GM19023 (cell line): ENCODE measurements around the gene CLCN5.

ENCODE experiments used
- ATAC-seq: cut with Tn5 transposase; IDR thresholded peaks from one replicate; pipeline ENCODE4 v1.9.1; 2021; ENCODE audit warnings: mild to moderate bottlenecking, moderate library complexity; ENCODE audit not compliant: unreplicated experiment

Gene CLCN5

GRCh38 chrX:49932791-49933190 lies 10.4 kb downstream of the CLCN5 start:
- no peak for ATAC-seq

GRCh38 chrX:49934148-49934547 lies 11.8 kb downstream of the CLCN5 start:
- no peak for ATAC-seq

GRCh38 chrX:49934729-49935128 lies 12.3 kb downstream of the CLCN5 start:
- no peak for ATAC-seq

GRCh38 chrX:49947781-49948180 lies 25.4 kb downstream of the CLCN5 start:
- ATAC-seq = no peak

GRCh38 chrX:49949961-49950360 lies 27.6 kb downstream of the CLCN5 start:
- no peak for ATAC-seq

GRCh38 chrX:49951524-49952193 lies 29.3 kb downstream of the CLCN5 start:
- ATAC-seq = no peak

GRCh38 chrX:49956313-49956712 lies 33.9 kb downstream of the CLCN5 start:
- ATAC-seq = no peak

- ATAC-seq = no peak
Observed at GRCh38 chrX:49958727-49959485, 36.5 kb downstream of the CLCN5 start.

- no peak for ATAC-seq
Observed at GRCh38 chrX:49959602-49960001, 37.2 kb downstream of the CLCN5 start.

- no peak for ATAC-seq
Observed at GRCh38 chrX:49960061-49960460, 37.7 kb downstream of the CLCN5 start.

GRCh38 chrX:49970674-49971073 lies 48.3 kb downstream of the CLCN5 start:
- ATAC-seq = no peak

- no peak for ATAC-seq
Observed at GRCh38 chrX:49972328-49972860, 50.0 kb downstream of the CLCN5 start.

- no peak for ATAC-seq
Observed at GRCh38 chrX:49976682-49977197, 54.3 kb downstream of the CLCN5 start.

- ATAC-seq = no peak
Observed at GRCh38 chrX:49977319-49978090, 55.1 kb downstream of the CLCN5 start.

- ATAC-seq = no peak
Observed at GRCh38 chrX:49978176-49978575, 55.8 kb downstream of the CLCN5 start.

GRCh38 chrX:49986058-49986457 lies 63.7 kb downstream of the CLCN5 start:
- ATAC-seq = no peak

GRCh38 chrX:49987651-49988050 lies 65.3 kb downstream of the CLCN5 start:
- ATAC-seq = no peak

GRCh38 chrX:49988143-49988542 lies 65.7 kb downstream of the CLCN5 start:
- no peak for ATAC-seq

- no peak for ATAC-seq
Observed at GRCh38 chrX:49991758-49992157, 69.4 kb downstream of the CLCN5 start.

GRCh38 chrX:49992853-49993252 lies 70.5 kb downstream of the CLCN5 start:
- no peak for ATAC-seq

GRCh38 chrX:49993661-49994060 lies 71.3 kb downstream of the CLCN5 start:
- ATAC-seq = no peak
